Kidney glomerular epithelial cell (primary cell): ENCODE measurements around the gene CRYGN.

ENCODE experiments used
- DNase-seq: peaks from one replicate; lab custom pipeline; 2025; lab: John Stamatoyannopoulos, UW

Gene CRYGN, protein sequence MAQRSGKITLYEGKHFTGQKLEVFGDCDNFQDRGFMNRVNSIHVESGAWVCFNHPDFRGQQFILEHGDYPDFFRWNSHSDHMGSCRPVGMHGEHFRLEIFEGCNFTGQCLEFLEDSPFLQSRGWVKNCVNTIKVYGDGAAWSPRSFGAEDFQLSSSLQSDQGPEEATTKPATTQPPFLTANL

DNA sequence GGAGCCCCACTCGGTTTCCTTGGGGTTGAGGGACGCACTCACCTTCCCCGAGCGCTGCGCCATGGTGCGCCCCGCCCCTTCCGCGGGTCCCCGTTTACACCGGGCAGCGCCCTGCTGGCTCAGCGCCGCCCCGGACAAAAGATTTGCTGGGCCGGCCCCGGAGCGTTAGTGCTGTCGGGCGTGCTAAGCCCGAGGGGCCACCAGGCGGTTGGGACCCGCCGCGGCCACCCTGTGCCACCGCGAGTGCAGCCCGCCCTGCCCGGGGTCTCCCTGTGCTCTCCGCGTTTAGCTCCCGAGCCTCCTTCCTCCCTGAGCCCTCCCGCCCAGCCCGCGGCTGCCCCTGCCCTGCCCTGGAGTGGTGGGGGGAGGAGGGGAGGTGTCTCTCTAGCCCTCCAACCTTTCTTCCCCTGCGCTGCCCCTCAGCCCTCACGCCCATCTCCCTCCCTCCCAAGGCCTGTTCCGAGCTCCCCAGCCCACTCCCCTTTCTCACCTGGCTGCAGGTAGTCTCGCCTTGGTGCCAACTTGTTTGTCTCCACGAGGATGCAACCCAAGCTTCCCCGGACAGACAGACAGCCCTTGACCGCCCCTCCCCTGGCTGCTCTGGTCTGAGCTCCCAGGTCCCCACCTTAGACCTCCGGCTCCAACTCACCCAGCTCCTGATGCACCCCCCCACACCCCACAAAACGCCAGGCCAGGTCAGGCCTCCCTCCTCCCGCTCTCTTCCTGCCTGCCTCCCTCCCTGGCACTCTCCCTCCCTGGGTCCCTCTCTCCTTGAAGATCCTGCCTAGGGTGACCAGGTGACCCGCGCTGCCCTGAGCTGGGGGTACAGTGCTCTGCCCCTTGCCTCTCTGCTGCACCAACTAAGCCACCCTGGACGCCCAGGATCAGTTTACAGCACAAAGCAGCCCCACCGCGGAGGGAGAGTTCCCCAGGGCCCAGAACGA lies at the start of gene CRYGN:
Gene CRYGN, minus strand, starts transcription at position 287 of the 944 bp plus-strand sequence. Its CDS starts 224 bp downstream, at position 63.
- DNase-seq, result no peak

DNA sequence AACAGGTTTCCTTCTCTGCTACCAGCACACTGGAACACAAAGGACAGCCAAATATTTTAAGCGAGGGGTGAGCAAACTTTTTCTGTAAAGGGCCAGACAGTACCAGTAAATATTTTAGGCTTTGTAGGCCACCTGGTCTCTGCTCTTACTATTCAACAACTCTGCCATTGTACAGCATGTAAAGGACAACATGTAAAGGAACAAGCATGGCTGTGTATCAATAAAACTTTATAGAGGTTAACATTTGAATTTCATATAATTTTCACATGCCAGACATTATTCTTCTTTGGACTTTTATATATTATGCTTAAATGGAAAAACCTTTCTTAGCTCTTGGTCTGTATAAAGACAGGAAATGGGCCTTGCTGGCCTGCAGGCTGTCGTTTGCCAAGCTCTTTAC lies 49.6 kb upstream of the CRYGN start:
- no peak for DNase-seq

DNA sequence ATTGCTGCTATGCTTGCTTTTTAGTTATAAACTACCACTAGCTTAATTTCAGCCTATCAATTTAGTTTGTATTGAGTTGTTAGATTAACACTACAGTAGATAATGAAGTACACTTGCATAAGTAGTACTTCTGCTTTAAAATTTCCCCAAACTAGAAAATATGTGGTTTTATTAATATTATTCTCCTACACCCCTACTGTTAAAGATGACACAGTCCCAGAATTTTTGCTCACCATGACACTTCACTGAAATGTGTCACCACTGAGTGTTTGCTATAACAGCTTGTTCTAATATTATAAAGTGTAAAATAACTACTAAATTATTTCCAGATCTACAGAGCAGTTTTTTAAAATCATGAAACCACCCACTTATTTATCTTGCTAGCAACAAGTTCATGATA lies 48.2 kb upstream of the CRYGN start:
- no peak for DNase-seq

DNA sequence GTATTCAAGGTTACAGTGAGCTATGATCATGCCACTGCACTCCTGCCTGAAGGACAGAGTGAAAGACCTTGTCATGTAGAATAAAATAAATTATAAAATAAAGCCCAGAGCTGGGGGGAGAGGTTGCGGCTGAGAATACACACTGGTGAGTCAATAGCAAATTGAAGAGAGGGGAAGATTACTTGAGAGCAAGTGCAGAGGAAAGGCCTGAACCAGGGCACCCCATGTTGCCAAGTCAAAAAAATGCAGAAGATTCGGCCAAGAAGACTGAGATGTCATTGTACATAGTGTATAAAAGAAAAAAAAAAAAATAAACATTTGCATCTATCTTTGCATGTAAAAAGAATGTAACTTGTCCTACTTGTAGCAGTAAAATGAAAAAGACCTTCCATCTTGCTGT lies 47.3 kb upstream of the CRYGN start:
- DNase-seq, result no peak

DNA sequence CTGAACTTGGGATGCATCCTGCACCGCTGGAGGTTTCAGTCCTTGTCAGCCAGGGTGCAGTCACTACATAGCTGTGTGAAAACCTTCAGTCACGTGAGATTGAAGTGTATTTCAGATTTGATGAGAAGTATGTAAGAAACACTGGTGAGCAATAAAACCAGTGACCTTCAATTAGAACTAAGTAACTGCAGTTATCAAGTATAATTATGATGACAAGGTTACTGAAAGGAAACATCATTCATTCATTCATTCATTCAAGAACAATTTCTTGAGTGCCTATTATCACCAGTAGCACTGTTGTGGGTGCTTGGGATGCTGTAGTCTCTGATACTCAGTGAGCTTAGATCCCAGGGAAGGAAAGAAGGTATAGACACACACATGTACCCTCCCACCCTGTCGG lies 46.1 kb upstream of the CRYGN start:
- no peak for DNase-seq

DNA sequence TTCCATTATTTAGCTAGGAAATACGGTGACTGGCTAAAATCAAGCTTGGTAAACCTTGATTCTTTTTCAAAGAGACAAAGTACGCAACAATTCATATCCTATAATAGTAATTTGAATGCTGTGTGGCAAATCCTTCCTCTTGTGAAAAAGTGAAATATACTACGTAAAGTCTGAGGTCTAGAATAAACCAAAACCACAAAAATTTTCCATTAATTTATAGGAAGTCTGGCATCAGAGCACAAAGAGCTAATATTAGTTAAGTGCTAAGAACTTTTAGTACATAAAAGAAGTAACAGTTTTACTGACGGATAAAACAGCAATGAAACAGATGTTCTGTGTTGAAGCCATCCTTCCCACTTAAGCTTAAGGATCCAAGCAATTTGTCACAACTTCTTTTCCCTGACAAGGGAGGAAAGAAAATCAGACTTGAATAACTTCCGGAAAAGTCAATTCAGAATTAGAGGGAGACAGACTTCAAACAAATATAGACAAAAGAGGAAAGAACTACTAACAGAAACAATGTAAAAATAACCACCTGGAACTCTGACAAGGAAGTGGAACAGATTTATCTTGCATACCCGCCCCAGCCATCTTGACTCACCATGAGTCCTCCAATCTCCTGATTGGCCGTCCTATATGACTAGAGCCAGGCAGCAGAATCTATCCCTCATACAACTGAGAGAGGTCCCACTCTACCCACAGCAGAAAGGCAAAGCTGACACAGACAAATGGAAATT lies 45.2 kb upstream of the CRYGN start:
- DNase-seq, result peak; percentile 67

DNA sequence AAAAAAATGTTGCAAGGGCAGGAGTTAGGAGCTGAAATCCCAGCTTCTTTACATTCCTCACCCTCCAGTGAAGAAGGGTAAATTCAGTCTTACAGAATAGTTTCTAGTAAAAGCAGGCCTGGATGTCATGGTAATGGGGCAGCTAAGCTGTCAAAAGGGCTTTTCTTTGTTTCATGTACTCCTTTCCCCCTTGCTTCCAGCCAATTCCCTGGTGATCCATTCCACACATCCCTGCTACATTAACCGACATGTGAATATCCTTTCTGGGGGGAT lies 43.7 kb upstream of the CRYGN start:
- no peak for DNase-seq

DNA sequence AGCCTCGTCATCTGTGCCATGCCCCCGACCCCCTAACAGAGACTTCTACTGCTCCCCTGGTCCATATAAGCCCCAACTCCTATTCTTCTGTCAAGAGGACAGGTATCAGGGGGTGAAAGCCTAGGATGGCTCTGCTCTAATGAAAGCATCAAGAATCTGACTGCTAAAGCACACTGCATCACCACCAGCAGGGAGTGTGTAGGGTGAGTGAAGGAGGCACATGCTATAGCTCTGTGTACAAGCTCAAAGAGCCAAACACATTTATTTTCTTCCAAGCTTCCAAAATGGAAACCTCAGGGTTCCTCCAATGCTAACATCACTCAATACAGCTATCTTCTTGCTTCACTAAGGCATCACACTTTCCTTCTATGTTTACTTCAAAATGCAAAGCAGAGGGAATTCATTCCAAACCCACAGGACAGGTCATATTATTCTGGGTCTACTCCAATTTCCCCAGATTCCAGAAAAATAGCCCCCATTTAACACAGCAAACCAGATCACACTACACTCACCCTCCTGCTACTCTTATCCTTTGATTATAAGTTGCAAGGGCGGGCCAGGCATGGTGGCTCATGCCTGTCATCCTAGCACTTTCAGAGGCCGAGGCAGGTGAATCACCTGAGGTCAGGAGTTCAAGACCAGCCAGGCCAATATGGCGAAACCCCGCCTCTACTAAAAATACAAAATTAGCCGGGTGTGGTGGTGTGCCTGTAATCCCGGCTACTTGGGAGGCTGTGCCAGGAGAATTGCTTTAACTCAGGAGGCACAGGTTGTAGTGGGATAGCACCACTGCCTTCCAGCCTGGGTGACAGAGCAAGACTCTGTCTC lies 43.2 kb upstream of the CRYGN start:
- DNase-seq, result no peak

DNA sequence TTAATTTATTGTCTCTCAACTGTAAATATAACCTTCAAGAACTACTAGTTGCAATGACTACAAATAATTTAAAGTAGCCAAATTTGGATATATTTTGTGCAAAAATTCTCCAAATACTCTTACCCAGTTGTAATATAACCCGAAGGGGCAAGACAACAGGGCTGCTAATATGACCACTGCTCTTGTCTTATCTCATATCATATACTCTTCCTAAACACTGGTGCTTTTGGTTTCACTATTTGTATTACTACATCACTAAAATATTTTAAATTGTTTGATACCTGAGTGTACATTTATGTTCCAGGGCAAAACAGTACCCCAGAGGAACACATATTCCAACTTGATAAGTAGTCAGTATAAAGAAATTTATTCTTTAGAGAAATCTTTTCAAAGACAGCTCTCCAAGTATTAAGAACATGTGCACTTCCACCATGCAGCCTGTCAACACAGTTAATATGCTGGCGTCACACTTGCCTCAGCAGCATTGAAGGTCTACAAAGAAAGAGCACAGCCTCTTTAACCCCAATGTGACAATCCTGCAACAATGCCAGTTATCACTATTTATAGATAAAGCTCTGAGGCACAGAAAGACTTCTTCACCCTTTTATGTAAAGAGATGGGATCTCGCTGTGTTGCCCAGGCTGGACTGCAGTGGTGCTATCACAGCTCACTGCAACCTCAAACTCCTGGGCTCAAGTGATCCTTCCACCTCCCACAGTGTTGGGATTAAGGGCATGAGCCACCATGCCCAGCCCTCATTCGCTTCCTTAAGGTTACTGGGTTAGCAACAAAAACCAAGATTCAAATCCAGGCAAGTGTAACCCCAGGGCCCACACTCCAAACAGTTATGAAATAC lies 41.9 kb upstream of the CRYGN start:
- DNase-seq, result no peak

DNA sequence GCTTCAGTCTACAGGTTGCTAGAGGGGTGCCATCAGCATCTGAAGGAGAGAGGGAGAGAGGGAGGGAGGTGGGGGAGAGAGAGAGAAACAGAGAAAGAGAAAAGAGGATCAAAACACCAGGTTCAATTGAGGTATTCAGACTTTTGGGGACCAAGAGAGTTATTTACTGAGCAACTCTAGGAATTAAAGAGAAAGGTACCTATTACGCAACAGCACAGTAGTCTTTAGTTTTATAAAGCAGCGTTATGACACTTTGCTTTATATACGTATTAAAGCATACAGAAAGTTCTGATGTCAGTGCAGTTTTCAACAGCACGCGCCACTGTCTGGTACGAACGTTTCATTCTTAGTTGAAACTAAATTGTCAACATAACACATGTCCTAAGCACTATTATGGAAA lies 37.9 kb upstream of the CRYGN start:
- DNase-seq, result no peak

DNA sequence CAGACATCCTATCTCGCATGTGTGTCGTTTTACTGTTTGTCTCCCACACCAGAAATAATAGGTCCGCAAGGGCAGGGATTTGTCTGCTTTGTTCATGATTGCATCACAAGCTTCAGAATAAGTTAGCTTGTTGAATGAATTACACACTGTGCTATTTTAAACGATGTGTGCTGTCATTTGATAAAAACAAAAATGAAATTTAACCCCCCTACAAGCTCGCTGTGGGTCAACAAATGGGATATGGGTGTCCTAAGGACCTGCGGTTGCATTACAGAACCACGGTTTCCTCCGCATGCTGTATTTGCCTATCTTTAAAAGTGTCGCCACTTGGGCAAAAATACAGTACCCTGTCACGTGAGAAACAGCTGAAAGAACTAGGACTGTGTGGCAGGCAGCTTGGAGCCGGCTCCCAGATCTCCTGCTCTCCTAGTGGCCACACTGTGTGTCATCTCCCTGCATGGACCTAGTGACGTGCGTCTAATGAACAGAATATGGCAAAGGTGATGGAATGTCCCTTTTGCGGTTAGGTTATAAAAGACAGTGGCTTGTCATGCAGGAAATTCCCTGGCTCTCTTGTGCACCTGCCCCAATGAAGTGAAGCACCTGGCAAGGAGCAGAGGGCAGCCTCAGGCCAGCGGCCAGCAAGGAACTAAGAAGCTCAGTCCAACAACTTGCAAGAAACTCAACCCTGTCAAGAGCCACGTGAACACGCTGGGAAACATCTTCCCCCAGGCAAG lies 32.9 kb upstream of the CRYGN start:
- DNase-seq, result no peak

DNA sequence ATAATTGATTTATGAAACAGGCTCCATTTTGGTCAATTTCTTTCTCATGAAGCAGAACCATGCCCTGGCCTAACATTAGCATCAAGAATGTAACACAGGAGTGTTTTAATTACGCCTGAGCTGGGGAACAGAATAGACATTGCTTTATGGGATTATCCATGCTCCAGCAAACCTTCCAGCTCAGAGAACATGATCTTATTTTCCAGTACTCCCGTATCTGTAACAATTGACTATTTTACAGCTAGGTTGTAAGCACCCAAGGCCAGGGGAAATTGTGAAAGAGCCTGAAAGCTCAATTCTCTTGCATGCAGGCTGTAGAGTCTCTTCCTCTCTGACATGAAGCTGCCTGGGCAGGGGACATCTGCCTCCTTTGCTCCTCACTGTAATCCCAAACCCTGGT lies 30.8 kb upstream of the CRYGN start:
- DNase-seq, result no peak

DNA sequence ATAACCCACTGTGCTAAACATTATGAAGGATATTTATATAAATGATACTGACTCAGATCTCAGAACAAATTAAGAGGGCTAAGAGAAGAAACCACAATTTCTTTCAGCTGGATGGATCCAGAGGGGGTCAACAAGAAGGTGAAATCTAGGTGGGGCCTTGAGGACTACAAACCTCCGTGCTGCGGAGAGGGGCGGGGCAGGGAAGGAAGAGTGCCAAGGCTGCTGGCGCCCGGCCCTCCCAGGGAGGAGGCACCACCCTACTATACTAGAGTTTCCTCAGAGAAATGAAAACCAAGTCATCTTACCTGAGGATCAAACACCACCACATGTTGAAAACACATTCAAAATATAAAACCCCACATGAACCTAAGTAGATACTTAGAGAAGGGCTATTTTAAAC lies 29.3 kb upstream of the CRYGN start:
- DNase-seq, result no peak

DNA sequence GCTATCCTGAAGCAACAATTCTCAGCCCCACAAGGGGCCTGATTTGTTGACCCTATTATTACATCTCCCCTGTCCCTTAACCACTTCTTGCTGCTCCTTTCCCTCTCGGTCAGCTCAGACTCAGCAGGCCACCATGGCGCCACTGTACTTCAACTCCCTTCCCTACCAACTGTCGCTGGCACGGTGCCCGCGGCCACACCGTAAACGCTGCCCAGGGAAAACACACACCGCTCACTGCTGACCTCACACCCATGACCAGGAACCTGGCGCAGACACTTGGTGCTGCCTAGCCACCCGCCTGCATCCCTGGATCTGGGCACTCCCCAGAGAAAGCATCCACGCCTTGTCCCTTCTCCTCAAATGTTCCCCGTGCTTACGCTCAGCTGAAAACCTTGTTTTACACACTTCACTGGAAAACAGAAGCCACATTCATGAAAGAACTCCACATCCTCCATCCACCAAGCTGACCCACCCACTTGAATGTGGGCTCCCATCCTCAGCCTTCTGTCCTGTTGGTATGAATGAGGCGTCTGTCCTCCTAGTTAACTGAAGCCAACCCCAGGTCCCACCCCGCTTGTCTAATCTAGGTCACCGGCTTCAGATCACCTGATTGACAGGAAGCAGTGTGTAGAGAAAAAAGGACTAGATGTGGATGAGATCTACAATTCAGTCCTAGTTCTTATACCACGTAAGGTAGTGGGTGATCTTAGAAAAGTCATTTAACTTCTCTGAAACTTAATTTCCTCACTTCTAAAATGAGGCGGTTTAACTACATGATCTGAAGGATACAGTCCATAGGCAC lies 28.5 kb upstream of the CRYGN start:
- no peak for DNase-seq

DNA sequence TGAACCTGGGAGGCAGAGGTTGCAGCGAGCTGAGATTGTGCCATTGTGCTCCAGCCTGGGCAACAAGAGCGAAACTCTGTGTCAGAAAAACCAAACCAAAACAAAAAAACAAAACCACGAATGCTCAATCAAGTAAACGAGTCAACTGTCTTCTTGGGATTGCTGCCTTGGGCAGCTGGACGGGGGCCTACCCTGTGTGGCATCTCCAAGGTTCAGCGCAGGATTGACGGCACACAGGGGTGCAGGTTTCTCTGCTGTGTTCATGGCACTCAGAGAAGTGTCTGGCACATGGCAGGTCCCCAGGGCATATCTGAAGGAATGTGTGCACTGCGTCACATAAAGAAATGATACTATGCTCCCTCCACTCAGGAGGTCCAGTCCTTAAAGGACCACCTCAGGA lies 25.2 kb upstream of the CRYGN start:
- no peak for DNase-seq

DNA sequence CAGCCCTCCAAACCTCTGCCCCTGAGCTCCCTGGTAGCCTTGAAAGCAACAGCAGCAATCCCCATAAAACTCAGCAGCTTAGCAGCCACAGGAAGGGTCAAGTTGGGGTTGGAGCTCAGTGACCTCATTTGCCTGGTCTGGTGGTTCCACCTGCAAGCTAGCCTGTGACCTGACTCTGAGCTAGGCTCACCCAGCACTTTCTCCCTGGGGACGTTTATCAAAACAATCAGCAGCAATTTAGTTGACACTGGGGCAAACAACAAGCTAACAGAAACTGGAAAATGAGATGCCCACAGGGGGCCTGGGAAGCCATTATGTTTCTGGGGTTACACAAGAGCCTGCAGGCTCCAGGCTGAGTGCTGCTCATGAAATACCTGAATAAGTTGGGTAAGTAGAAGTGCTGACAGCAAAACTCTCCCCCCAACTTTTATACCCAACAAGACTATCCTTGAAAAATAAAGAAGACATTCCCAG lies 22.4 kb upstream of the CRYGN start:
- no peak for DNase-seq

DNA sequence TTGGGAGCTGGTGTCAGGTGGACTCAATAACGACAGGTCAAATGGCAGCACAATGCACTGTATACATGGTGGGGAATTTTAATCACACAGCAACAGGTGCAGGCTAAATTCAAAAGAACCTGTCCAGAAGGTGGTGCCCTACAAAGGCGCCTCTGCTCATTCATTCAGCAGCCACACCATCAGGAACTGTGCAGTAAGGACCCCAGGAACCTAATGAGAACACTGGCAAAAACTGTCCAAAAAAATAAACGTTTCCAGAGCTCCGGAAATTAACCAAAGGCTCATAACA lies 21.9 kb upstream of the CRYGN start:
- DNase-seq, result no peak

DNA sequence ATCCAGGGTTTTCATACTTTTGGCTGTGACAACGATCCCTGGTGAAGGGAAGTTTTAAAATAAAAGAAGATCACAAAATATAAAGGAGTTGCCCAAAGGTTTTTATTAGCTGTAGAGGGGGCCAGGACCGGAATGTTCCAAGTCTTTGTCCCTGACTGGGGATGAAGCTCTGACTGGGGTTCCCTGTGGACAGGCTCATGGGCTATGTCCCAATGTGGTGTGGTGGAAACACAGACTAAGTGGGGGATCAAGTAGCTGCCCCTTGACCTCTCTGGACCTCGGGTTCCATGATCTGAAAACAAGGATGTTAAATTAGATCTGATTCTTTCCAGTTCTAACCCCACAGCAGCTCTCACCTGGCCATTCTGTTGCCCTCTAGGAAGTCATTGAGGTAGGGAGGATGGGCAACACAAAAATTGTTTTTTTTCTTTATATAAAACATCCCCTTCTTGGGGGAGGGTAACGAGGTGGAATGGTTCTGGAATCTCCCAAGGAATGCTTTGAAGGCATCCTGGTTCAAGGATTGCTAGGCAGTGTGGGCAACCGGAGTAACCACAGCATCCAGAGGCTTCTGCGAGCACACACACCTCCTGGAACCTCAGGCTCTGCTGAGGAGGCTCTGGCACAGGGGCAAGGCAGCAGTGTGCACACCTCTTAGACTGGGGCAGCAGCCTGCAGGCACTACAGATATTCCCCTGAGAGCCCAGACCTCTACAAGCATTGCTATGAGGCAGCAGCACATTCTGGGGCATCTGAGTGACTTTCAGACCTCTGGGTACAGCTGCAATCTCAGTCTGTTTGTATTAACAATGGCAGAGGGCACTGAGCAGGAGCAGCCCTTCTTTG lies 21.4 kb upstream of the CRYGN start:
- no peak for DNase-seq

DNA sequence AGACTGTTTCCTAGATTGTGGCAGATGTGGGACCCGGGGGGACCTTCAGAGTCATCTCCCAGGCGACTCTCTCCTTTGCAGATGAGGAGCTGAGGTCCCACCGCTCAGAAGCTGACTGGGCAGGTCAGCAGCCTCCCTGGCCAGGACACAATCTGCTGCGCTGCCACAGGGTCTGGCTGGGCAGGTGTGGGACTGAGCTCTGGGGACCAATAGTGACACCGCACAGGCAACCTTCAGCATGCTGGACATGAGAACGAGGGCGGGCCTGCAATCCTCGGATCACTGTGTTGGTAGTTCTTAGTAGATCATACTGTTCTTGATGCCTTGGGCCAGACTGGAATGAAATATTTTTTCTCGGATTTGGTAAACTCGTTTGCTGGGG lies 20.5 kb upstream of the CRYGN start:
- no peak for DNase-seq
